SK-N-SH treated with all-trans-retinoic acid at 6 μM for 48 hours (cell line): ENCODE measurements around the gene TXNRD2.

Experiments used
- PPARA ChIP-seq: fragments of 250-450 bp; sonication (Bioruptor Pico); IDR thresholded peaks from 2 replicates; pipeline ENCODE4 v1.5.0; 2020; ENCODE audit warnings: mild to moderate bottlenecking, borderline replicate concordance
- SNAI2 ChIP-seq: fragments of 250-450 bp; sonication (Bioruptor Pico); IDR thresholded peaks from 2 replicates; pipeline ENCODE4 v1.5.0; 2020; ENCODE audit warnings: mild to moderate bottlenecking, moderate library complexity
- TCF4 ChIP-seq: fragments of 250-450 bp; sonication (Bioruptor Pico); IDR thresholded peaks from 2 replicates; pipeline ENCODE4 v1.8.0; 2021; ENCODE audit warnings: mild to moderate bottlenecking, moderate library complexity, borderline replicate concordance
- ZFP3 ChIP-seq: fragments of 250-450 bp; sonication (Bioruptor Pico); IDR thresholded peaks from 2 replicates; pipeline ENCODE4 v1.5.0; 2020; ENCODE audit warnings: mild to moderate bottlenecking, moderate library complexity
- ZFP30 ChIP-seq: fragments of 450-650 bp; formaldehyde crosslinking; IDR thresholded peaks from 2 replicates; pipeline ENCODE4 v1.5.0; 2022; ENCODE audit warnings: mild to moderate bottlenecking, moderate library complexity
- ZNF8 ChIP-seq: fragments of 450-650 bp; formaldehyde crosslinking; IDR thresholded peaks from 2 replicates; pipeline ENCODE4 v1.5.0; 2020; ENCODE audit warnings: mild to moderate bottlenecking, moderate library complexity

DNA sequence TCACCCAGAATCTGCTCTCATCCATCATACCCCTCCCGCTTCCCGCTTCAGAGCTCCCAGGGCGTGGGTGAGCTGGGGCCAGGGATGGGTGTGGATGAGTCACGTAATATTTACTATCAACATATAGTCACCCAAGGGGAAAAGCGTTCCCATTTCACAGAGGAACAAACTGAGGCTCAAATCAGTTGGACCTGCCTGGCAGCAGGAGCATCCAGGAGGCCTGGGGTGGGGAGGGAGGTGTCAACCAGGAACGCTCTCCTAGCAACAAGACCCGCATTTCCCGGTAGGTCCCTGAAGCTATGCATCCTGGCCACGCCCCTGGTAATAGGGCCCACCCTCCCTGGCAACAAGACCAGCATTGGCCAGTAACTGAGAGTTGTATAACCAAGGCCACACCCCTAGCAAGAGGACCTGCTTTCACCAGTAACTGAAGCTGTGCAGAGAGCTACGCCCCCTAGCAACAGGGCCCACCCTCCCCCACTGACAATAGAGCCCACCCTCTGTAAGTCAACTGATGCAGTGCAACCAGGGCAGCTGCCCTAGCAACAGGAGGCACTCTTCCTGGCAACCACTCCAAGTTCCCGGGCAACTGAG is 32.7 kb upstream of the TXNRD2 start:
- TF ChIP-seq SNAI2 (CRISPR knock-in tag) (no peak), ZFP30 (CRISPR knock-in tag) (no peak), PPARA (CRISPR knock-in tag) (no peak), TCF4 (CRISPR knock-in tag) (no peak), ZNF8 (CRISPR knock-in tag) (no peak), ZFP3 (CRISPR knock-in tag) (no peak)
